ENCODE data around the gene PTPA. TPM values are rescaled to one million over a fixed set of nuclear protein-coding genes. Genes with fewer than 3 reads are reported as not detected.

Gene PTPA
- total RNA-seq, 2 experiments from 2014 or later, result 83.0 to 94.5 TPM

- DNase-seq, result no peak
- CTCF ChIA-PET, result interaction anchor here (0.8 to 5.2 kb wide), 15 partner anchors 10 to 453 kb away, joined by 3 to 32 read pairs (median 6); partner anchors contain the start of gene NTMT1
- H3K36me3 Mint-ChIP-seq (ENCODE audit: low read depth), result no peaks in the 10 kb centered on the region
- no peaks in the 10 kb centered on the region for H3K27me3 Mint-ChIP-seq (ENCODE audit: low read depth)
- no peaks in the 10 kb centered on the region for H3K9me3 Mint-ChIP-seq
- no peak overlapping the region for H3K27ac Mint-ChIP-seq
- intact Hi-C loops (cut with micrococcal nuclease), result no loop called here
- peaks cover 23% of the 10 kb centered on the region for H3K4me1 Mint-ChIP-seq (ENCODE audit: low read depth)
- no peak overlapping the region for H3K4me3 Mint-ChIP-seq
Observed at GRCh38 chr9:129171993-129172751, 61.0 kb downstream of the PTPA start.

GRCh38 chr9:129172816-129173215 is 61.6 kb downstream of the PTPA start:
- intact Hi-C loops (cut with micrococcal nuclease), result loop anchor here (1.0 kb wide), 1 partner anchor 173 kb away; no protein-coding TSS in a partner anchor
- no peak for DNase-seq
- Mint-ChIP-seq H3K27ac (no peak overlapping the region), H3K9me3 (no peaks in the 10 kb centered on the region), H3K4me1 (ENCODE audit: low read depth) (peaks cover 16% of the 10 kb centered on the region), H3K4me3 (no peak overlapping the region), H3K27me3 (ENCODE audit: low read depth) (no peaks in the 10 kb centered on the region), H3K36me3 (ENCODE audit: low read depth) (no peaks in the 10 kb centered on the region)
- CTCF ChIA-PET, result interaction anchor here (0.8 to 5.2 kb wide), 15 partner anchors 10 to 452 kb away, joined by 3 to 32 read pairs (median 6); partner anchors contain the start of gene NTMT1

GRCh38 chr9:129173296-129174101 is 62.3 kb downstream of the PTPA start:
- H3K4me1 Mint-ChIP-seq (ENCODE audit: low read depth), result peaks cover 13% of the 10 kb centered on the region
- no peaks in the 10 kb centered on the region for H3K36me3 Mint-ChIP-seq (ENCODE audit: low read depth)
- intact Hi-C loops (cut with micrococcal nuclease), result loop anchor here (1.0 to 2.0 kb wide), 2 partner anchors 63 to 173 kb away; no protein-coding TSS in a partner anchor
- H3K9me3 Mint-ChIP-seq, result no peaks in the 10 kb centered on the region
- CTCF ChIA-PET, result interaction anchor here (0.6 to 5.2 kb wide), 21 partner anchors 11 to 608 kb away, joined by 3 to 32 read pairs (median 6); partner anchors contain the start of gene NTMT1
- peak overlapping the region; percentile 42 for H3K4me3 Mint-ChIP-seq
- no peaks in the 10 kb centered on the region for H3K27me3 Mint-ChIP-seq (ENCODE audit: low read depth)
- DNase-seq, result no peak
- H3K27ac Mint-ChIP-seq, result no peak overlapping the region

GRCh38 chr9:129174102-129174723 is 63.0 kb downstream of the PTPA start:
- no peaks in the 10 kb centered on the region for H3K27me3 Mint-ChIP-seq (ENCODE audit: low read depth)
- DNase-seq, result peak; percentile 90
- peaks cover 13% of the 10 kb centered on the region for H3K4me1 Mint-ChIP-seq (ENCODE audit: low read depth)
- CTCF ChIA-PET, result interaction anchor here (0.6 to 5.2 kb wide), 24 partner anchors 12 to 608 kb away, joined by 3 to 32 read pairs (median 4); partner anchors contain the start of gene NTMT1
- H3K4me3 Mint-ChIP-seq, result peak overlapping the region; percentile 71
- no peaks in the 10 kb centered on the region for H3K9me3 Mint-ChIP-seq
- H3K36me3 Mint-ChIP-seq (ENCODE audit: low read depth), result no peaks in the 10 kb centered on the region
- no peak overlapping the region for H3K27ac Mint-ChIP-seq
- intact Hi-C loops (cut with micrococcal nuclease), result loop anchor here (2.0 kb wide), 1 partner anchor 63 kb away; no protein-coding TSS in a partner anchor

- CTCF ChIA-PET, result interaction anchor here (0.6 to 5.2 kb wide), 18 partner anchors 12 to 607 kb away, joined by 3 to 32 read pairs (median 4); partner anchors contain the start of gene NTMT1
- Mint-ChIP-seq H3K27me3 (ENCODE audit: low read depth) (no peaks in the 10 kb centered on the region), H3K9me3 (no peaks in the 10 kb centered on the region), H3K4me3 (peak overlapping the region; percentile 77), H3K4me1 (ENCODE audit: low read depth) (peaks cover 13% of the 10 kb centered on the region), H3K36me3 (ENCODE audit: low read depth) (no peaks in the 10 kb centered on the region), H3K27ac (no peak overlapping the region)
- DNase-seq, result peak; percentile 38
- intact Hi-C loops (cut with micrococcal nuclease), result loop anchor here (1.0 to 5.0 kb wide), 3 partner anchors 62 to 432 kb away; no protein-coding TSS in a partner anchor
Observed at GRCh38 chr9:129174724-129175514, 63.7 kb downstream of the PTPA start.

GRCh38 chr9:129175515-129175824 is 64.3 kb downstream of the PTPA start:
- intact Hi-C loops (cut with micrococcal nuclease), result loop anchor here (1.0 to 5.0 kb wide), 3 partner anchors 61 to 432 kb away; no protein-coding TSS in a partner anchor
- Mint-ChIP-seq H3K36me3 (ENCODE audit: low read depth) (no peaks in the 10 kb centered on the region), H3K4me3 (peak overlapping the region; percentile 77), H3K4me1 (ENCODE audit: low read depth) (peaks cover 8% of the 10 kb centered on the region), H3K9me3 (no peaks in the 10 kb centered on the region), H3K27me3 (ENCODE audit: low read depth) (no peaks in the 10 kb centered on the region), H3K27ac (no peak overlapping the region)
- DNase-seq, result no peak
- CTCF ChIA-PET, result interaction anchor here (0.6 to 5.2 kb wide), 9 partner anchors 33 to 449 kb away, joined by 3 to 32 read pairs (median 4); partner anchors contain the start of gene NTMT1

DNA sequence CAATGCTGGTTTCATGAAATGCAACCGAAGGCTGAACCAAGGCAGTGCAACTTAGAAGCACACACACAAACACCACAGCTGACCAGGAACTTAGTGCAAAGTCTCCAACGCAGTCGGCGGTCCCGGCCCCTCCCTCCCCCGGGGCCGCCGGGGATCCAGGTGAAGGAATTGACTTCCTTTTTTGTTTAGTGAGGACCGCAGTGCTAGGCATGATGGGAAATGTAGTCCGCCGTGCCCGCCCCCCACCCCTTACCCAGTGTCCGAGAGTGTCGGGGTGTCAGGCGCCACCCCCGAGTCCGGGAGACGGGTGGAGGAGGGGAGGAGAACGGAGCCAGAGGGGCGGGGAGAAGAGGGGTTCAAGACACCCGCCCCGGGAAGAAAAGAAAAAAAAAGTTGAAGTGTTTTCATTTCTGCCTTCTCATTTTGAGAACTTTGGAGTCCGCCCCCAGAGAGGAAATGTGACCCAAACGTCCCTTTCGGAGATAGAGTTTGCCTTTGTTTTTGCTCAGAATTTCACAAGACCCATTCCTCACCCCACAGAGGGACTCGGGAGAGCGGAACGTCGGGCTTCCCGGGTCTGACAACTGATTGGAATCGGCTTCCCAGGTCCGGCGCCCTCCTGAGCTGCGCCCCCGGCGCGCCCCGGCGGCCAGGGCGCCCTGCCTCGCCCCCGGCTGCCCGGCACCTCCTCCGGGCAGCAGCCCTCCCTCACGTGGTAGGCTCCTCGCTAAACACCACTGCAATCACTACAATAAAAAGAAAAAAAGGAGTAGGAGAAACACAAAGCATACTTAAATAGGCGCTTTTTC is 64.8 kb downstream of the PTPA start:
- intact Hi-C loops (cut with micrococcal nuclease), result loop anchor here (1.0 to 5.0 kb wide), 8 partner anchors 37 to 448 kb away; no protein-coding TSS in a partner anchor

GRCh38 chr9:129176701-129177442 is 65.7 kb downstream of the PTPA start:
- DNase-seq, result no peak
- Mint-ChIP-seq H3K4me3 (peak overlapping the region; percentile 77), H3K4me1 (ENCODE audit: low read depth) (peaks cover 8% of the 10 kb centered on the region), H3K36me3 (ENCODE audit: low read depth) (no peaks in the 10 kb centered on the region), H3K27ac (no peak overlapping the region), H3K27me3 (ENCODE audit: low read depth) (no peaks in the 10 kb centered on the region), H3K9me3 (no peaks in the 10 kb centered on the region)
- CTCF ChIA-PET, result interaction anchor here (0.5 to 1.5 kb wide), 6 partner anchors 9 to 448 kb away, joined by 3 to 8 read pairs (median 4); no protein-coding TSS in a partner anchor
- intact Hi-C loops (cut with micrococcal nuclease), result loop anchor here (1.0 to 5.0 kb wide), 6 partner anchors 38 to 447 kb away; no protein-coding TSS in a partner anchor

More for the DNA sequence above, 64.8 kb downstream of the PTPA start:
- Mint-ChIP-seq H3K9me3 (no peaks in the 10 kb centered on the region), H3K4me1 (ENCODE audit: low read depth) (peaks cover 8% of the 10 kb centered on the region), H3K36me3 (ENCODE audit: low read depth) (no peaks in the 10 kb centered on the region), H3K27ac (no peak overlapping the region), H3K27me3 (ENCODE audit: low read depth) (no peaks in the 10 kb centered on the region), H3K4me3 (peak overlapping the region; percentile 77)
- DNase-seq, result peak; percentile 79
- CTCF ChIA-PET, result interaction anchor here (1.1 to 5.2 kb wide), 4 partner anchors 33 to 449 kb away, joined by 4 to 32 read pairs (median 22); partner anchors contain the start of gene NTMT1

- H3K9me3 Mint-ChIP-seq, result no peaks in the 10 kb centered on the region
- CTCF ChIA-PET, result interaction anchor here (0.5 to 1.5 kb wide), 9 partner anchors 9 to 448 kb away, joined by 3 to 8 read pairs (median 4); partner anchors contain the start of gene NTMT1
- peaks cover 8% of the 10 kb centered on the region for H3K4me1 Mint-ChIP-seq (ENCODE audit: low read depth)
- H3K36me3 Mint-ChIP-seq (ENCODE audit: low read depth), result no peaks in the 10 kb centered on the region
- H3K4me3 Mint-ChIP-seq, result peak overlapping the region; percentile 87
- intact Hi-C loops (cut with micrococcal nuclease), result loop anchor here (5.0 kb wide), 1 partner anchor 160 kb away; no protein-coding TSS in a partner anchor
- no peak overlapping the region for H3K27ac Mint-ChIP-seq
- H3K27me3 Mint-ChIP-seq (ENCODE audit: low read depth), result no peaks in the 10 kb centered on the region
- DNase-seq, result no peak
Observed at GRCh38 chr9:129177443-129177790, 66.2 kb downstream of the PTPA start.

All from activated naive CD4-positive, alpha-beta T cell treated with anti-CD3 and anti-CD28 coated beads for 36 hours (primary cell).